Epidermal melanocyte (primary cell): ENCODE results near the gene KCNT2.

Source experiments
- DNase-seq: peaks from one replicate; pipeline ENCODE4 v3.0.0; 2011; ENCODE audit warnings: low spot score; ENCODE audit not compliant: insufficient read length

The KCNT2 gene

GRCh38 chr1:196207612-196208217 lies 400.5 kb downstream of the KCNT2 start:
- no peak for DNase-seq

GRCh38 chr1:196205882-196206281 lies 402.4 kb downstream of the KCNT2 start:
- no peak for DNase-seq

GRCh38 chr1:196196486-196196885 lies 411.8 kb downstream of the KCNT2 start:
- no peak for DNase-seq

GRCh38 chr1:196193896-196194559 lies 414.2 kb downstream of the KCNT2 start:
- DNase-seq, result no peak

- DNase-seq, result no peak
Observed at GRCh38 chr1:196183941-196184340, 424.3 kb downstream of the KCNT2 start.

- no peak for DNase-seq
Observed at GRCh38 chr1:196181594-196181878, 426.7 kb downstream of the KCNT2 start.

- no peak for DNase-seq
Observed at GRCh38 chr1:196180847-196181593, 427.2 kb downstream of the KCNT2 start.

GRCh38 chr1:196178083-196178635 lies 430.1 kb downstream of the KCNT2 start:
- no peak for DNase-seq
